ENCODE measurements around the gene KCNA5.

The KCNA5 gene

GRCh38 chr12:5039815-5040214 is 3.9 kb upstream of the KCNA5 start:
- no peak for TF ChIP-seq SIN3A (IDR thresholded peaks at IDR 0.05; ENCODE audit: borderline replicate concordance, insufficient read depth, low read length)

GRCh38 chr12:5040368-5040767 is 3.3 kb upstream of the KCNA5 start:
- TF ChIP-seq FOXP2 (optimal IDR thresholded peaks at IDR 0.05; ENCODE audit: borderline replicate concordance, extremely low read depth, extremely low read length, insufficient read depth) (no peak), POLR2AphosphoS5 (IDR thresholded peaks at IDR 0.05; ENCODE audit: low read depth, low read length) (no peak), SIN3A (IDR thresholded peaks at IDR 0.05; ENCODE audit: borderline replicate concordance, insufficient read depth, low read length) (no peak), REST (IDR thresholded peaks at IDR 0.05; ENCODE audit: insufficient read depth in 1 of 2, low read depth in 2 of 2, low read length in 2 of 2) (no peak), TAF1 (IDR thresholded peaks at IDR 0.05; ENCODE audit: borderline replicate concordance, insufficient read depth, low read length) (no peak)

- TF ChIP-seq TAF1 (IDR thresholded peaks at IDR 0.05; ENCODE audit: borderline replicate concordance, insufficient read depth, low read length): no peak
- TF ChIP-seq REST (IDR thresholded peaks at IDR 0.05; ENCODE audit: insufficient read depth in 1 of 2, low read depth in 2 of 2, low read length in 2 of 2): no peak
- no peak for TF ChIP-seq FOXP2 (optimal IDR thresholded peaks at IDR 0.05; ENCODE audit: borderline replicate concordance, extremely low read depth, extremely low read length, insufficient read depth)
- no peak for TF ChIP-seq SIN3A (IDR thresholded peaks at IDR 0.05; ENCODE audit: borderline replicate concordance, insufficient read depth, low read length)
- TF ChIP-seq POLR2AphosphoS5 (IDR thresholded peaks at IDR 0.05; ENCODE audit: low read depth, low read length): no peak
These were observed 979 bp downstream of the KCNA5 start for GRCh38 chr12:5044420-5045295.

GRCh38 chr12:5047094-5047493 is 3.4 kb downstream of the KCNA5 start:
- no peak for TF ChIP-seq SIN3A (IDR thresholded peaks at IDR 0.05; ENCODE audit: borderline replicate concordance, insufficient read depth, low read length)
- no peak for TF ChIP-seq POLR2AphosphoS5 (IDR thresholded peaks at IDR 0.05; ENCODE audit: low read depth, low read length)
- no peak for TF ChIP-seq FOXP2 (optimal IDR thresholded peaks at IDR 0.05; ENCODE audit: borderline replicate concordance, extremely low read depth, extremely low read length, insufficient read depth)
- no peak for TF ChIP-seq TAF1 (IDR thresholded peaks at IDR 0.05; ENCODE audit: borderline replicate concordance, insufficient read depth, low read length)
- no peak for TF ChIP-seq REST (IDR thresholded peaks at IDR 0.05; ENCODE audit: insufficient read depth in 1 of 2, low read depth in 2 of 2, low read length in 2 of 2)

GRCh38 chr12:5047729-5048128 is 4.0 kb downstream of the KCNA5 start:
- no peak for TF ChIP-seq POLR2AphosphoS5 (IDR thresholded peaks at IDR 0.05; ENCODE audit: low read depth, low read length)
- TF ChIP-seq REST (IDR thresholded peaks at IDR 0.05; ENCODE audit: insufficient read depth in 1 of 2, low read depth in 2 of 2, low read length in 2 of 2): no peak
- TF ChIP-seq TAF1 (IDR thresholded peaks at IDR 0.05; ENCODE audit: borderline replicate concordance, insufficient read depth, low read length): no peak
- TF ChIP-seq FOXP2 (optimal IDR thresholded peaks at IDR 0.05; ENCODE audit: borderline replicate concordance, extremely low read depth, extremely low read length, insufficient read depth): no peak
- TF ChIP-seq SIN3A (IDR thresholded peaks at IDR 0.05; ENCODE audit: borderline replicate concordance, insufficient read depth, low read length): no peak
